ENCODE results near the gene NEFH. TPM values are rescaled to one million over a fixed set of nuclear protein-coding genes. Genes with fewer than 3 reads are reported as not detected.

The NEFH gene
- total and polyA plus RNA-seq, 4 experiments from 2014 or later, result 0.47 to 1.1 (median 0.61) TPM; not detected in 1

GRCh38 chr22:29478326-29479276 lies 1.4 kb upstream of the NEFH start:
- peaks cover 0 to 4% of the 10 kb centered on the region in 2 donors for H3K36me3 Mint-ChIP-seq
- Histone ChIP-seq H3K9me3 (ENCODE audit: control insufficient read depth in 1 of 2, low read length in 2 of 2) (no peaks in the 10 kb centered on the region), H3K27me3 (ENCODE audit: insufficient read depth, low read length) (peaks cover 10% of the 10 kb centered on the region), H3K4me1 (ENCODE audit: insufficient read depth, low read length) (no peaks in the 10 kb centered on the region), H3K4me3 (ENCODE audit: low read length in 2 of 2) (no peak overlapping the region), H3K36me3 (ENCODE audit: insufficient read depth, low read length) (no peaks in the 10 kb centered on the region), H3K27ac (ENCODE audit: low read depth, low read length) (no peak overlapping the region)
- ChIA-PET POLR2A (ENCODE audit: partially characterized antibody) (no interaction called here), CTCF (ENCODE audit: partially characterized antibody) (no interaction called here)
- intact Hi-C loops (cut with micrococcal nuclease), result no loop called here
- peak overlapping the region in 4 of 8 donors; percentile 10 to 58 (median 44) for H3K4me3 Mint-ChIP-seq
- H3K27ac Mint-ChIP-seq, result peak overlapping the region in 1 of 7 donors; percentile 53
- DNase-seq, result peak in 4 of 5 donors; percentile 17 to 38 (median 32)
- peaks cover 0 to 8% (median 0%) of the 10 kb centered on the region in 8 donors for H3K9me3 Mint-ChIP-seq
- peaks cover 25 to 35% of the 10 kb centered on the region in 2 donors for H3K27me3 Mint-ChIP-seq
- peaks cover 5 to 22% (median 10%) of the 10 kb centered on the region in 4 donors for H3K4me1 Mint-ChIP-seq

GRCh38 chr22:29480262-29480511 lies 169 bp downstream of the NEFH start:
- DNase-seq, result no peak
- H3K9me3 ChIP-seq (ENCODE audit: control insufficient read depth in 1 of 2, low read length in 2 of 2), result no peaks in the 10 kb centered on the region
- no peaks in the 10 kb centered on the region for H3K4me1 ChIP-seq (ENCODE audit: insufficient read depth, low read length)
- peaks cover 0 to 8% (median 0%) of the 10 kb centered on the region in 8 donors for H3K9me3 Mint-ChIP-seq
- H3K27me3 Mint-ChIP-seq, result peaks cover 23 to 35% of the 10 kb centered on the region in 2 donors
- peaks cover 10% of the 10 kb centered on the region for H3K27me3 ChIP-seq (ENCODE audit: insufficient read depth, low read length)
- H3K27ac Mint-ChIP-seq, result no peak overlapping the region
- H3K36me3 Mint-ChIP-seq, result peaks cover 0 to 4% of the 10 kb centered on the region in 2 donors
- peak overlapping the region in 1 of 8 donors; percentile 39 for H3K4me3 Mint-ChIP-seq
- peaks cover 5 to 22% (median 10%) of the 10 kb centered on the region in 4 donors for H3K4me1 Mint-ChIP-seq
- H3K36me3 ChIP-seq (ENCODE audit: insufficient read depth, low read length), result no peaks in the 10 kb centered on the region
- intact Hi-C loops (cut with micrococcal nuclease), result no loop called here
- H3K4me3 ChIP-seq (ENCODE audit: low read length in 2 of 2), result no peak overlapping the region
- no peak overlapping the region for H3K27ac ChIP-seq (ENCODE audit: low read depth, low read length)
- ChIA-PET CTCF (ENCODE audit: partially characterized antibody) (no interaction called here), POLR2A (ENCODE audit: partially characterized antibody) (interaction anchor here (0.8 kb wide), 1 partner anchor 17 kb away, joined by 3 read pairs; no protein-coding TSS in a partner anchor)

GRCh38 chr22:29480512-29481264 lies 670 bp downstream of the NEFH start:
- Histone ChIP-seq H3K27me3 (ENCODE audit: insufficient read depth, low read length) (peaks cover 10% of the 10 kb centered on the region), H3K9me3 (ENCODE audit: control insufficient read depth in 1 of 2, low read length in 2 of 2) (no peaks in the 10 kb centered on the region), H3K4me3 (ENCODE audit: low read length in 2 of 2) (no peak overlapping the region), H3K36me3 (ENCODE audit: insufficient read depth, low read length) (no peaks in the 10 kb centered on the region), H3K4me1 (ENCODE audit: insufficient read depth, low read length) (no peaks in the 10 kb centered on the region), H3K27ac (ENCODE audit: low read depth, low read length) (no peak overlapping the region)
- peaks cover 5 to 22% (median 10%) of the 10 kb centered on the region in 4 donors for H3K4me1 Mint-ChIP-seq
- peak overlapping the region in 6 of 8 donors; percentile 39 to 78 (median 70) for H3K4me3 Mint-ChIP-seq
- peaks cover 23 to 32% of the 10 kb centered on the region in 2 donors for H3K27me3 Mint-ChIP-seq
- intact Hi-C loops (cut with micrococcal nuclease), result no loop called here
- ChIA-PET POLR2A (ENCODE audit: partially characterized antibody) (interaction anchor here (0.8 kb wide), 1 partner anchor 16 kb away, joined by 3 read pairs; no protein-coding TSS in a partner anchor), CTCF (ENCODE audit: partially characterized antibody) (no interaction called here)
- peaks cover 0 to 8% (median 0%) of the 10 kb centered on the region in 8 donors for H3K9me3 Mint-ChIP-seq
- H3K36me3 Mint-ChIP-seq, result peaks cover 0 to 4% of the 10 kb centered on the region in 2 donors
- H3K27ac Mint-ChIP-seq, result no peak overlapping the region
- DNase-seq, result peak in 4 of 5 donors; percentile 24 to 46 (median 34)

GRCh38 chr22:29481265-29482000 lies 1.4 kb downstream of the NEFH start:
- Mint-ChIP-seq H3K4me1 (peaks cover 5 to 22% (median 10%) of the 10 kb centered on the region in 4 donors), H3K9me3 (peaks cover 0 to 8% (median 0%) of the 10 kb centered on the region in 8 donors), H3K27ac (peak overlapping the region in 1 of 7 donors; percentile 6), H3K36me3 (peaks cover 0 to under 1% of the 10 kb centered on the region in 2 donors), H3K4me3 (peak overlapping the region; percentile 54 to 79 (median 70)), H3K27me3 (peaks cover 23 to 26% of the 10 kb centered on the region in 2 donors)
- H3K27me3 ChIP-seq (ENCODE audit: insufficient read depth, low read length), result peaks cover 10% of the 10 kb centered on the region
- ChIA-PET POLR2A (ENCODE audit: partially characterized antibody) (no interaction called here), CTCF (ENCODE audit: partially characterized antibody) (no interaction called here)
- H3K4me3 ChIP-seq (ENCODE audit: low read length in 2 of 2), result no peak overlapping the region
- no peaks in the 10 kb centered on the region for H3K4me1 ChIP-seq (ENCODE audit: insufficient read depth, low read length)
- H3K27ac ChIP-seq (ENCODE audit: low read depth, low read length), result no peak overlapping the region
- DNase-seq, result no peak
- no peaks in the 10 kb centered on the region for H3K9me3 ChIP-seq (ENCODE audit: control insufficient read depth in 1 of 2, low read length in 2 of 2)
- intact Hi-C loops (cut with micrococcal nuclease), result no loop called here
- H3K36me3 ChIP-seq (ENCODE audit: insufficient read depth, low read length), result no peaks in the 10 kb centered on the region

- Mint-ChIP-seq H3K4me1 (peaks cover 5 to 22% (median 10%) of the 10 kb centered on the region in 4 donors), H3K27me3 (peaks cover 22 to 23% of the 10 kb centered on the region in 2 donors), H3K4me3 (peak overlapping the region in 3 of 8 donors; percentile 25 to 39 (median 34)), H3K36me3 (peaks cover 0 to 4% of the 10 kb centered on the region in 2 donors), H3K9me3 (peaks cover 0 to 8% (median 0%) of the 10 kb centered on the region in 8 donors), H3K27ac (no peak overlapping the region)
- H3K27ac ChIP-seq (ENCODE audit: low read depth, low read length), result no peak overlapping the region
- intact Hi-C loops (cut with micrococcal nuclease), result no loop called here
- no peak overlapping the region for H3K4me3 ChIP-seq (ENCODE audit: low read length in 2 of 2)
- ChIA-PET POLR2A (ENCODE audit: partially characterized antibody) (no interaction called here), CTCF (ENCODE audit: partially characterized antibody) (no interaction called here)
- DNase-seq, result no peak
- H3K9me3 ChIP-seq (ENCODE audit: control insufficient read depth in 1 of 2, low read length in 2 of 2), result no peaks in the 10 kb centered on the region
- no peaks in the 10 kb centered on the region for H3K4me1 ChIP-seq (ENCODE audit: insufficient read depth, low read length)
- H3K27me3 ChIP-seq (ENCODE audit: insufficient read depth, low read length), result peaks cover 10% of the 10 kb centered on the region
- no peaks in the 10 kb centered on the region for H3K36me3 ChIP-seq (ENCODE audit: insufficient read depth, low read length)
Observed at GRCh38 chr22:29482253-29482652, 2.2 kb downstream of the NEFH start.

- H3K27ac Mint-ChIP-seq, result no peak overlapping the region
- peaks cover 5 to 22% (median 10%) of the 10 kb centered on the region in 4 donors for H3K4me1 Mint-ChIP-seq
- H3K27me3 Mint-ChIP-seq, result peaks cover 21 to 22% of the 10 kb centered on the region in 2 donors
- no peaks in the 10 kb centered on the region for H3K9me3 ChIP-seq (ENCODE audit: control insufficient read depth in 1 of 2, low read length in 2 of 2)
- no peak for DNase-seq
- H3K36me3 Mint-ChIP-seq, result peaks cover 2 to 7% of the 10 kb centered on the region in 2 donors
- no peak overlapping the region for H3K4me3 Mint-ChIP-seq
- no peaks in the 10 kb centered on the region for H3K36me3 ChIP-seq (ENCODE audit: insufficient read depth, low read length)
- peaks cover 0 to 8% (median 0%) of the 10 kb centered on the region in 8 donors for H3K9me3 Mint-ChIP-seq
- no peak overlapping the region for H3K4me3 ChIP-seq (ENCODE audit: low read length in 2 of 2)
- H3K27me3 ChIP-seq (ENCODE audit: insufficient read depth, low read length), result peaks cover 10% of the 10 kb centered on the region
- CTCF ChIA-PET (ENCODE audit: partially characterized antibody), result no interaction called here
- intact Hi-C loops (cut with micrococcal nuclease), result no loop called here
- no peak overlapping the region for H3K27ac ChIP-seq (ENCODE audit: low read depth, low read length)
- POLR2A ChIA-PET (ENCODE audit: partially characterized antibody), result no interaction called here
- H3K4me1 ChIP-seq (ENCODE audit: insufficient read depth, low read length), result no peaks in the 10 kb centered on the region
Observed at GRCh38 chr22:29482726-29483125, 2.7 kb downstream of the NEFH start.
